Measurements from ENCODE around the gene PTPN14. TPM values are rescaled to one million over a fixed set of nuclear protein-coding genes. Genes with fewer than 3 reads are reported as not detected.

PTPN14 gene
- total and polyA plus RNA-seq, 2 of the 8 experiments (the other 6 are each of a cell fraction or from before 2014, with no cell fraction given), result 14.4 to 93.6 TPM

GRCh38 chr1:214552174-214552608 is 789 bp upstream of the PTPN14 start (continued):
- TF ChIP-seq SIX5 (IDR thresholded peaks at IDR 0.05; ENCODE audit: low read depth, low read length) (no peak), KDM4A (IDR thresholded peaks at IDR 0.05; ENCODE audit: low read depth, low read length, severe bottlenecking) (no peak), CBX8 (IDR thresholded peaks at IDR 0.05; ENCODE audit: borderline replicate concordance, low read depth, low read length) (no peak), TAF1 (IDR thresholded peaks at IDR 0.05; ENCODE audit: low read depth, low read length) (peak; percentile 66), FOSL1 (IDR thresholded peaks at IDR 0.05; ENCODE audit: insufficient read depth, low read depth, low read length) (no peak), ASH2L (IDR thresholded peaks at IDR 0.05; ENCODE audit: low read length) (peak; percentile 24), TAF7 (optimal IDR thresholded peaks at IDR 0.05; ENCODE audit: borderline replicate concordance, low read depth, low read length) (peak; percentile 59), CBX5 (IDR thresholded peaks at IDR 0.05; ENCODE audit: low read depth, low read length) (no peak), TBP (IDR thresholded peaks at IDR 0.05; ENCODE audit: low read depth, low read length) (peak; percentile 68; the same call in 1 of the 2 replicates), POLR2AphosphoS5 (IDR thresholded peaks at IDR 0.05; ENCODE audit: low read depth, low read length) (peak; percentile 85)
